ENCODE measurements around the gene SKAP1.

SKAP1 gene

DNA sequence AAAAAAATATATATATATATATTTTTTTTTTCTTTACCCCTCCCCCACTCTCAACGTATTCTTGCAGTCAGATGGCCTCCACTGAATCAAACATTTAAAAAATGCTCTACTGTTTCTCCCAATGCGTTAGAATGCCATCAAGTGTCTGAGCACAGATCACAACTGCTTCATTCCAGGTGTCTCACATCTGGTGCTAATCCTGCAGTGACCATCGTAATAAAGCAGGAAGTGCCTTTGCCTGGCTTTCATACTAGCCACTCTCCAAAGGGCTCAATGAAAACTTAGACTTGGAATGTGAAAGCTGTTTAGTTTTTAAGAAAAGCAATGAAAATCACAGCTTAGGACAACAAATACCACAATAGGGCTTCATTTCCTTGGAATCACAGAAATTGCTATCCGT is 37.2 kb downstream of the SKAP1 start:
- H3K9ac ChIP-seq (ENCODE audit: low read length), result no peak overlapping the region
- no peaks in the 10 kb centered on the region for H3K9me3 ChIP-seq (ENCODE audit: insufficient read depth, low read length)
- TF ChIP-seq, protein P1, sequence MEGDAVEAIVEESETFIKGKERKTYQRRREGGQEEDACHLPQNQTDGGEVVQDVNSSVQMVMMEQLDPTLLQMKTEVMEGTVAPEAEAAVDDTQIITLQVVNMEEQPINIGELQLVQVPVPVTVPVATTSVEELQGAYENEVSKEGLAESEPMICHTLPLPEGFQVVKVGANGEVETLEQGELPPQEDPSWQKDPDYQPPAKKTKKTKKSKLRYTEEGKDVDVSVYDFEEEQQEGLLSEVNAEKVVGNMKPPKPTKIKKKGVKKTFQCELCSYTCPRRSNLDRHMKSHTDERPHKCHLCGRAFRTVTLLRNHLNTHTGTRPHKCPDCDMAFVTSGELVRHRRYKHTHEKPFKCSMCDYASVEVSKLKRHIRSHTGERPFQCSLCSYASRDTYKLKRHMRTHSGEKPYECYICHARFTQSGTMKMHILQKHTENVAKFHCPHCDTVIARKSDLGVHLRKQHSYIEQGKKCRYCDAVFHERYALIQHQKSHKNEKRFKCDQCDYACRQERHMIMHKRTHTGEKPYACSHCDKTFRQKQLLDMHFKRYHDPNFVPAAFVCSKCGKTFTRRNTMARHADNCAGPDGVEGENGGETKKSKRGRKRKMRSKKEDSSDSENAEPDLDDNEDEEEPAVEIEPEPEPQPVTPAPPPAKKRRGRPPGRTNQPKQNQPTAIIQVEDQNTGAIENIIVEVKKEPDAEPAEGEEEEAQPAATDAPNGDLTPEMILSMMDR (IDR thresholded peaks at IDR 0.05; ENCODE audit: insufficient read depth, low read length, poor library complexity, severe bottlenecking), result no peak
- TF ChIP-seq EZH2phosphoT487 (conservative IDR thresholded peaks at IDR 0.05; ENCODE audit: low read length), result no peak
- H3K4me2 ChIP-seq (ENCODE audit: low read depth, low read length, poor library complexity, severe bottlenecking), result no peak overlapping the region
- H3F3A ChIP-seq (ENCODE audit: insufficient read depth), result no peaks in the 10 kb centered on the region
- no peaks in the 10 kb centered on the region for H3K36me3 ChIP-seq (ENCODE audit: low read length)
- H3K4me3 ChIP-seq (ENCODE audit: insufficient read depth, low read length, poor library complexity, severe bottlenecking), result no peak overlapping the region
- H2AFZ ChIP-seq (ENCODE audit: low read depth, low read length, severe bottlenecking), result no peak overlapping the region
- no peaks in the 10 kb centered on the region for H4K20me1 ChIP-seq (ENCODE audit: low read depth, low read length)
- no peaks in the 10 kb centered on the region for H3K27me3 ChIP-seq (ENCODE audit: low read length)
- H3K27ac ChIP-seq (ENCODE audit: low read depth, low read length), result no peak overlapping the region
- H3K9me2 ChIP-seq (replicated peaks; ENCODE audit: insufficient read depth, low read length), result no peaks in the 10 kb centered on the region
- no peaks in the 10 kb centered on the region for H3K79me2 ChIP-seq (ENCODE audit: insufficient read depth, low read length)

DNA sequence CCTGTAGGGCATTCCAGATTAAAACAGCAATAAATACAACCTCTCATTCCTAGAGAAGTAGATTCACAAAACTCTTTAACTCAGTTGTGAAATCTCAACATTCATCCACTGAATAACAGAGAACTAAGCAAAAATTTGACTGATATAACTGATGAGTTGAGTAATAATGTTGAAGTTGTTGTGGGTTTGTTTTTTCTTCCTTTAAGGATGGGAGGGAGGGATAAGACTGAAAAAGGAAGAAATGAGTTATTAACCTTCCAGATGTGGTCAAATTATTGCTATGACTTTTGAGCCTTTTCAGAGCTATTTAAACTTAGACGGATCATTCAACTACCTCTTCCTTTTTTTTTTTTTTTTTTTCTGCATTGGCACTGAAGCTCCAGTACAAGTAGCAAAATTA is 38.6 kb downstream of the SKAP1 start:
- Histone ChIP-seq H3K9ac (ENCODE audit: low read length) (no peak overlapping the region), H3K27me3 (ENCODE audit: low read length) (no peaks in the 10 kb centered on the region), H4K20me1 (ENCODE audit: low read depth, low read length) (no peaks in the 10 kb centered on the region)

DNA sequence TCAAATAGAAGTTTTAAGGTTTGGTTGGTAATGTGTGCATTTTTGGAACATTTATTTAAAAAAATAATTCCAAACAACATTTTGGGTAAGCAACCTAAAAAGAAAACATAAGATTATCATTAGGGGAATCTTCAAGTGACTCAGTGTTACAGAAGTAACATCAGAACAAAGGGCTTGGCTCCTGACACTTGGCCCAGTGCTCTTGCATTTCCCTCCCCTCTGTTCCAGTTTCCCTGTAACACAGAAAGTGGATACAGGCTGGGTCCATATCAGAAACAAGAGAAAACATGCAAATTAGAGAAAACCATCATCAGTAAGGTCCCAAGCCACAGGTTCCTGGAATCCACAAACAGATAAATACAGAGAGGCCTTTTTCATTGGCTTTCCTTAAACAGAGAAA is 40.1 kb downstream of the SKAP1 start:
- no peaks in the 10 kb centered on the region for H3F3A ChIP-seq (ENCODE audit: insufficient read depth)
- H3K9me3 ChIP-seq (ENCODE audit: insufficient read depth, low read length), result no peaks in the 10 kb centered on the region
- no peak overlapping the region for H3K4me2 ChIP-seq (ENCODE audit: low read depth, low read length, poor library complexity, severe bottlenecking)
- H3K36me3 ChIP-seq (ENCODE audit: low read length), result no peaks in the 10 kb centered on the region
- H3K27ac ChIP-seq (ENCODE audit: low read depth, low read length), result no peak overlapping the region
- TF ChIP-seq, protein P1 (IDR thresholded peaks at IDR 0.05; ENCODE audit: insufficient read depth, low read length, poor library complexity, severe bottlenecking), result no peak
- TF ChIP-seq EZH2phosphoT487 (conservative IDR thresholded peaks at IDR 0.05; ENCODE audit: low read length), result no peak
- no peaks in the 10 kb centered on the region for H4K20me1 ChIP-seq (ENCODE audit: low read depth, low read length)
- no peaks in the 10 kb centered on the region for H3K9me2 ChIP-seq (replicated peaks; ENCODE audit: insufficient read depth, low read length)
- H3K79me2 ChIP-seq (ENCODE audit: insufficient read depth, low read length), result no peaks in the 10 kb centered on the region
- no peak overlapping the region for H3K4me3 ChIP-seq (ENCODE audit: insufficient read depth, low read length, poor library complexity, severe bottlenecking)
- no peak overlapping the region for H3K9ac ChIP-seq (ENCODE audit: low read length)
- H3K27me3 ChIP-seq (ENCODE audit: low read length), result no peaks in the 10 kb centered on the region
- H2AFZ ChIP-seq (ENCODE audit: low read depth, low read length, severe bottlenecking), result no peak overlapping the region

More for the DNA sequence above, 38.6 kb downstream of the SKAP1 start:
- Histone ChIP-seq H3K4me3 (ENCODE audit: insufficient read depth, low read length, poor library complexity, severe bottlenecking) (no peak overlapping the region), H3K27ac (ENCODE audit: low read depth, low read length) (no peak overlapping the region), H3K9me2 (replicated peaks; ENCODE audit: insufficient read depth, low read length) (no peaks in the 10 kb centered on the region), H3F3A (ENCODE audit: insufficient read depth) (no peaks in the 10 kb centered on the region), H3K9me3 (ENCODE audit: insufficient read depth, low read length) (no peaks in the 10 kb centered on the region), H2AFZ (ENCODE audit: low read depth, low read length, severe bottlenecking) (no peak overlapping the region), H3K79me2 (ENCODE audit: insufficient read depth, low read length) (no peaks in the 10 kb centered on the region), H3K36me3 (ENCODE audit: low read length) (no peaks in the 10 kb centered on the region), H3K4me2 (ENCODE audit: low read depth, low read length, poor library complexity, severe bottlenecking) (no peak overlapping the region)
- TF ChIP-seq EZH2phosphoT487 (conservative IDR thresholded peaks at IDR 0.05; ENCODE audit: low read length), result no peak
- TF ChIP-seq, protein P1 (IDR thresholded peaks at IDR 0.05; ENCODE audit: insufficient read depth, low read length, poor library complexity, severe bottlenecking), result no peak

Data from SU-DHL-6 (cell line).